AG04450 (cell line): ENCODE measurements around the gene IRF3. TPM values are rescaled to one million over a fixed set of nuclear protein-coding genes. Genes with fewer than 3 reads are reported as not detected.
A peak's percentile ranks its signal among the peaks of the same experiment; 100 is the strongest.
"Not testable (repeated sequence)": the region's sequence is repeated elsewhere in the genome, so short reads cannot be mapped to it uniquely, and the experiment has no call there.

ENCODE experiments used
- CTCF ChIA-PET: fragments of 300-600, 350-600 bp; formaldehyde crosslinking; extraction: SDS; loops from one replicate; lab custom pipeline; 2022; ENCODE audit warnings: antibody characterized with exemption, inconsistent platforms; lab: Charles Lee
- POLR2A ChIA-PET: fragments of 350-600 bp; formaldehyde crosslinking; extraction: SDS; loops from one replicate; lab custom pipeline; 2021; ENCODE audit warnings: antibody characterized with exemption, inconsistent platforms; lab: Yijun Ruan, JAX
- DNase-seq: peaks from one replicate; pipeline ENCODE4 v3.0.0-alpha.2; 2011; ENCODE audit warnings: low read depth, low spot score
- H3K27ac ChIP-seq: one replicate; pipeline ENCODE4 v1.5.1; 2012; ENCODE audit warnings: low read depth, low read length, control low read depth
- H3K27me3 ChIP-seq: one replicate; pipeline ENCODE4 v1.6.0; 2012; ENCODE audit warnings: low read length; ENCODE audit not compliant: control insufficient read depth, insufficient read depth
- H3K4me3 ChIP-seq: 2 replicates; pipeline ENCODE4 v1.5.1; 2011; ENCODE audit warnings: mild to moderate bottlenecking, low read depth, low read length, control low read depth
- H3K9me3 ChIP-seq: 2 replicates; pipeline ENCODE4 v1.5.1; 2012; ENCODE audit warnings: low read length; ENCODE audit not compliant: control insufficient read depth, insufficient read depth
- polyA plus RNA-seq: library from polyadenylated mRNA; depleted of rRNA; stranded (reverse); fragments of >200 nt; gene quantifications from 2 replicates; pipeline ENCODE4 v1.2.3, GENCODE V29; 2011
- TF ChIP-seq, protein P1 (sequence below): IDR thresholded peaks from 2 replicates; pipeline ENCODE4 v1.5.1; 2011; ENCODE audit warnings: low read depth, low read length, control low read depth, inconsistent platforms

IRF3 gene
- polyA plus RNA-seq, 1 experiment = 33.5 TPM

DNA sequence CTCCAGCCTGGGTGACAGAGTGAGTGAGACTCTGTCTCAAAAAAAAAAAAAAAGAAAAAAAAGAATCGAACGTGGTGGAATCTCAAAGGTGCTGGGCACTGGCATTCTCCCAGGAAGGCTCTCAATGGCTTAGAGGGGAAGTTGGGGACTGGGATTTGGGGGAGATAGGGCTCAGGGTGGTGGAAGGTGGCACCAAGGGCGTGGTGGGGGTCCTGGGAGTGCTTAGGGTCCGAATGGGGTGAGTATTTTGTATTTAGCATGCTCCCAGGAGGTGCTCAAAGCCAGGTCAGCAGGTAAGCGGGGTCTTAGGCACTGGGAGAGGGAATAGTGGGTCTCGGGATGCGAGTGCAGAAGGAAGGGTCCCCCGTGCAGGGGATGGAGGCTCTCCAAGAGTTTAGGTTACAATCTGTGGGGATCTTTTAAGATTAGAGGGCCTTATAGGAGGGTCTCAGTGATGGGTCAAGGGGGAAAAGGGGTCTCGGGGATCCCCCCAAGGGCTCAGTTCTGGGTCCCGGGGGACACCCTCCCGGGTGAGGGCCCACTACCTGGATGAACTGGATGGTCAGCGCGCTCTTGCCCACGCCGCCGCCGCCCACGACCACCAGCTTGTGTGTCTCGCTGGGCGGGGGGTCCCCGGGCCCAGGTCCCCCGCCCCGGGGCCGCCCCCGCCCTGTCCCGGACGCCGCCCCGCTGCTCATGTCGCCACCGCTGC, 26.1 kb downstream of the IRF3 start:
- ChIA-PET CTCF (interaction anchor here (0.7 to 1.7 kb wide), 6 partner anchors 33 to 166 kb away, joined by 3 to 10 read pairs (median 3); partner anchors contain the start of gene FLT3LG), POLR2A (interaction anchor here (0.9 to 3.8 kb wide), 9 partner anchors 9 to 144 kb away, joined by 3 to 22 read pairs (median 8); partner anchors contain the start of genes BCL2L12, IRF3, NOSIP and PRMT1)
- H3K4me3 ChIP-seq = peak overlapping the region; percentile 73
- no peak for DNase-seq
- H3K9me3 ChIP-seq = no peaks in the 10 kb centered on the region
- TF ChIP-seq, protein P1, sequence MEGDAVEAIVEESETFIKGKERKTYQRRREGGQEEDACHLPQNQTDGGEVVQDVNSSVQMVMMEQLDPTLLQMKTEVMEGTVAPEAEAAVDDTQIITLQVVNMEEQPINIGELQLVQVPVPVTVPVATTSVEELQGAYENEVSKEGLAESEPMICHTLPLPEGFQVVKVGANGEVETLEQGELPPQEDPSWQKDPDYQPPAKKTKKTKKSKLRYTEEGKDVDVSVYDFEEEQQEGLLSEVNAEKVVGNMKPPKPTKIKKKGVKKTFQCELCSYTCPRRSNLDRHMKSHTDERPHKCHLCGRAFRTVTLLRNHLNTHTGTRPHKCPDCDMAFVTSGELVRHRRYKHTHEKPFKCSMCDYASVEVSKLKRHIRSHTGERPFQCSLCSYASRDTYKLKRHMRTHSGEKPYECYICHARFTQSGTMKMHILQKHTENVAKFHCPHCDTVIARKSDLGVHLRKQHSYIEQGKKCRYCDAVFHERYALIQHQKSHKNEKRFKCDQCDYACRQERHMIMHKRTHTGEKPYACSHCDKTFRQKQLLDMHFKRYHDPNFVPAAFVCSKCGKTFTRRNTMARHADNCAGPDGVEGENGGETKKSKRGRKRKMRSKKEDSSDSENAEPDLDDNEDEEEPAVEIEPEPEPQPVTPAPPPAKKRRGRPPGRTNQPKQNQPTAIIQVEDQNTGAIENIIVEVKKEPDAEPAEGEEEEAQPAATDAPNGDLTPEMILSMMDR = no peak
- H3K27ac ChIP-seq = peak overlapping the region; percentile 65
- no peaks in the 10 kb centered on the region for H3K27me3 ChIP-seq

DNA sequence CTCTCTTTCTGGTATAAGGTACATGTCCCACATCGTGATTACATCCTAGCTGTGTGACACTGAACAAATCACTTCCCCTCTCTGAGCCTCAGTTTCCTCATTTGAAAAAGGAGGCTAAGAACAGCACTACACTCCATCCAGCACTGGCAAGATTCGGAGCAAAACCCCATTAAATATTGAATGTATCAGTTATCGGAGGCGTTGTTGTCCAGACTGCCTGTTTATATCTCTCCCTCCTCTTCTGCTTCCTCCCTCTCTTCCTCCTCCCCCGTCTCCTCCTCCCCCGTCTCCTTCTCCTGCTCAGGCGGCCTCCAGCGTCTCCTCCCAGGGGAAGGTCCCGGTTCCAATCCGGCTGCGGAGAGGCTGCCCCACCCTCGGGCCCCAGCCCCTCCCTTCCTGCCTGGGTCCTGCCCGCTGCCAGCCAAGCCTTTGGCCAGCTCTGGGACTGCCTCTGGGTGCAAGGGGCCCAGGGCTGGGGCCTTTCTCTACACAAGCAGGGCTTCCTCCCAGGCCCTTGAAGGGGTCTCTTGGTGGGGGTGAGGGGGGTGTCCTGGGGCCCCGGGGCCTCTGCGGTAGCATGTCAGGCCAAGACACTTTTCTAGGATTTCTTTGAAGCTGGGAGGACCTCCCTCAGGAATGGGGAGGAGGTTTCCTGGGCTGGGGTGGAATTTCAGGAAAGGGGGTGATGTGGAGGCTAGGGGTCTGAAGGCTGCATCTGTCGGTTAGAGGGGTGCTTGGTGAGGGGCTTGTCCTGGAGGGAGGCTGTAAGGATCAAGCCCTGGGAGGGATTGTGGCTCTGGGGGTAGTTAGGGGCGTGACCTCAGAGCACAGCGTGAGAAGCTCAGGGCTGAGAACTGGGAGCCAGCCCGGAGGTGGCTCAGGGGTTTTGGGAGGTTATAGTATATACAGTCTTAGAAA, 27.6 kb downstream of the IRF3 start:
- Histone ChIP-seq H3K27me3 (no peaks in the 10 kb centered on the region), H3K9me3 (no peaks in the 10 kb centered on the region), H3K27ac (peak overlapping the region; percentile 47), H3K4me3 (peak overlapping the region; percentile 73)
- DNase-seq = no peak
- TF ChIP-seq, protein P1 = no peak
- ChIA-PET CTCF (interaction anchor here (0.6 kb wide), 1 partner anchor 684 kb away, joined by 5 read pairs; the partner anchor contains the start of gene BAX), POLR2A (interaction anchor here (0.7 kb wide), 1 partner anchor 27 kb away, joined by 3 read pairs; no protein-coding TSS in a partner anchor)

DNA sequence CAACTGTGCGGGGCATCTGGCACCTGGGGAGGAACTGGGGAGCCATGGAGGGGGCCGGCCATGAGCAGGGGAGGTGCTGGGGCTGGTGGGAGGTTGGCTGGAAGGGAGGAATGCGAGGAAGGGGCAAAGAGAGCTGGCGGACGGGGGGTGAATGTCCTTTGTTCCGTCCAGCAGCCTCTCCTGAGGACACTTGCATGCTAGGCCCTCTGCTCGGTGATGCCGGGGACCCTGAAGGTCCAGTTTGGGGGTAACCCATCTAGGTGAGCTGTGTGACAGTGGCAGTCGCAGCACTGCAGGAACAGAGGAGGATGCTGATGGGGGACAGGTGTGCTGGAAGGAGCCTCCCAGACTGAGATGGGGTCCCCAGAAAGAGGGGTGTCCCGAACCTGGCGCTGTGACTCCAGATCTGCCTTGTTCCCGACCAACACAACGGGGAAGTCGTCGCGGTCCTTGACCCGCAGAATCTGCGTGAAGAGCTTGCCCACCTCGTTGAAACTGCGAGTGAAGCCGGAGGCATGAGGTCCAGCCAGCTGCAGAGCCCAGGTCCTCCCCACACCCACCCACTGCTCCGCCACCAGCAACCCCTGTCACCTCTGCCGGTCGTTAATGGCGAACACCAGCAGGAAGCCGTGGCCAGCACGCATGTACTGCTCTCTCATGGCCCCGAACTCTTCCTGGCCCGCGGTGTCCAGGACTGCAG, 29.3 kb downstream of the IRF3 start:
- H3K9me3 ChIP-seq = no peaks in the 10 kb centered on the region
- H3K27ac ChIP-seq = peak overlapping the region; percentile 11
- CTCF ChIA-PET = no interaction called here
- no peaks in the 10 kb centered on the region for H3K27me3 ChIP-seq
- DNase-seq = no peak
- H3K4me3 ChIP-seq = no peak overlapping the region
- TF ChIP-seq, protein P1 = no peak
- POLR2A ChIA-PET = no interaction called here

DNA sequence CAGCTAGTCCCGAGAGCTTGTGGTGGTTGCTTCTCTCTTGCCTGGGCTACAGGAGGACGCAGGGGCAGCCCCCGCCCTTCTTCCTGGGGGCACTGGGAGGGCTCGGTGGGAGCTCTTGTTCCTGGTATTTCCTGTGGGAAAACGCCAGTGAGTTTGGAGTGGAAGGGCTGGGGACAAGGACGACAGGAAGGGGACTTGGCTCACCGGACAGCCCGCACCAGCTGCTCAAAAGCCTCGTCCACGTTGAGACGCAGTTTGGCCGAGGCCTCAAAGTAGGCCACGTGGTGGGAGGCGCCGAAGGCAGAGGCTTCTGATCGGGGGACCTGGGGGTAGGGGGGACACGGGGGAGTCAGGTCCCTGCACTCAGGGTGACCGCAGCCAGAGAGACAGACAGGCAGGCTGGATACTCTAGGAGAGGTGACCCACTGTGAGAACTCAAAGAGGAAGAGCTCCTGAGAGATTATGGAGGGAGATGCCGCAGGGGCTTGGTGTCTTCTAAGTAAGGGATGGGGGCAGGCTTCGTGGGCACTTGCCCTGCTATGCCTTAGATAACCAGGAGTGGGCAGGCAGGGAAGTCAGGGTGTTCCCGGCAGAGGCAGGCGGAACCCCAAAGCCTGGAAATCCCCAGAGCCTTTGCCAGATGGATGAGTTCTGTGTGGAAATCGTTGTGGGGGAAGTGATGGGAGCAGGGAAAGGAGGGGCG, 30.0 kb downstream of the IRF3 start:
- no peak overlapping the region for H3K27ac ChIP-seq
- TF ChIP-seq, protein P1 = peak; percentile 24; the same call in 1 of the 2 replicates
- no peaks in the 10 kb centered on the region for H3K27me3 ChIP-seq
- no peak for DNase-seq
- ChIA-PET POLR2A (interaction anchor here (0.5 to 0.9 kb wide), 2 partner anchors 29 to 47 kb away, joined by 4 to 6 read pairs; no protein-coding TSS in a partner anchor), CTCF (interaction anchor here (0.5 kb wide), 1 partner anchor 157 kb away, joined by 5 read pairs; no protein-coding TSS in a partner anchor)
- H3K9me3 ChIP-seq = no peaks in the 10 kb centered on the region
- no peak overlapping the region for H3K4me3 ChIP-seq

DNA sequence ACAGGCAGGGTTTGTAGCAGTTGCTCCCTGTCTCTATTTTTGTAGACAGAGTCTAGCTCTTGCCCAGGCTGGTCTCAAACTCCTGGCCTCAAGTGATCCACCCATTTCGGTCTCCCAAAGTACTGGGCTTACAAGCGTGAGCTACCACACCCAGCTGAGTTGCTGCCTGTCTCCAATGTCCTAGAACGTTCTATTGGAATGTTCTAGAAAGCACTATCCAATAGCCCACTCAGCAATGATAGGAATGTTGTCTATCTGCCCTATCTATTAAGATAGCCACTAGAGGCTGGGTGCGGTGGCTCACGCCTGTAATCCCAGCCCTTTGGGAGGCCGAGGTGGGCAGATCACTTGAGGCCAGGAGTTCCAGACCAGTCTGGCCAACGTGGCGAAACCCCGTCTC, 32.4 kb downstream of the IRF3 start:
- H3K27ac ChIP-seq, POLR2A ChIA-PET, H3K27me3 ChIP-seq, DNase-seq, H3K9me3 ChIP-seq, H3K4me3 ChIP-seq, CTCF ChIA-PET: not testable (repeated sequence)
